H1 (cell line): Measurements from ENCODE around the gene SLC10A6. TPM values are rescaled to one million over a fixed set of nuclear protein-coding genes. Genes with fewer than 3 reads are reported as not detected.

Source experiments
- CTCF ChIA-PET: fragments of 300-600 bp; sonication (Branson Sonifier 250); formaldehyde crosslinking; loops from one replicate; lab custom pipeline; 2021; ENCODE audit not compliant: partially characterized antibody; lab: Charles Lee
- POLR2A ChIA-PET: fragments of 300-600 bp; sonication (Branson Sonifier 250); formaldehyde crosslinking; loops from one replicate; lab custom pipeline; 2021; ENCODE audit warnings: inconsistent platforms; ENCODE audit not compliant: partially characterized antibody; lab: Charles Lee
- DNase-seq, 2 experiments: peaks; one replicate each; pipeline versions ENCODE4 v3.0.0 to v3.0.0-alpha.2; 2010 to 2022; ENCODE audit warnings: low spot score in 2 of 2, low read depth in 1 of 2, mixed read lengths in 1 of 2
- FAIRE-seq: peaks from 2 replicates; lab custom pipeline; 2011; peaks lifted over from hg19 to GRCh38; lab: Jason Lieb, UNC
- H2AFZ ChIP-seq: 2 replicates; pipeline ENCODE4 v1.8.1; 2012; ENCODE audit warnings: low read length, inconsistent platforms
- H2AK5ac ChIP-seq: 2 replicates; pipeline ENCODE4 v1.6.1; 2013; ENCODE audit warnings: low read depth, low read length
- H2BK120ac ChIP-seq: replicated peaks from 2 replicates; pipeline ENCODE3; 2013; ENCODE audit warnings: low read depth, low read length, inconsistent platforms
- H2BK12ac ChIP-seq: 2 replicates; pipeline ENCODE4 v1.6.1; 2013; ENCODE audit warnings: low read depth, low read length
- H2BK15ac ChIP-seq: 2 replicates; pipeline ENCODE4 v1.6.1; 2013; ENCODE audit warnings: low read length
- H2BK20ac ChIP-seq: 2 replicates; pipeline ENCODE4 v1.6.1; 2013; ENCODE audit warnings: low read length
- H2BK5ac ChIP-seq: 2 replicates; pipeline ENCODE4 v1.6.1; 2013; ENCODE audit warnings: low read depth, low read length
- H3K14ac ChIP-seq: 2 replicates; pipeline ENCODE4 v1.6.1; 2013; ENCODE audit warnings: inconsistent platforms; ENCODE audit not compliant: insufficient read length
- H3K18ac ChIP-seq: 2 replicates; pipeline ENCODE4 v1.6.1; 2013; ENCODE audit warnings: low read length; ENCODE audit errors: extremely low read depth
- H3K23ac ChIP-seq: 2 replicates; pipeline ENCODE4 v1.6.1; 2013; ENCODE audit warnings: inconsistent platforms; ENCODE audit not compliant: insufficient read length
- H3K23me2 ChIP-seq: 2 replicates; pipeline ENCODE4 v1.6.1; 2013; ENCODE audit warnings: low read depth, low read length
- H3K27ac ChIP-seq: 2 replicates; pipeline ENCODE4 v1.6.1; 2011; ENCODE audit warnings: low read depth, low read length, inconsistent platforms
- H3K27me3 ChIP-seq, 4 experiments: replicated peaks in 1 of 4; 1 replicate in 1 of 4; 2 replicates in 3 of 4; pipeline versions ENCODE4 v1.6.1 to v1.8.1; 2011 to 2013; ENCODE audit warnings: low read length in 3 of 4, mild to moderate bottlenecking in 3 of 4, inconsistent platforms in 2 of 4, mixed read lengths in 2 of 4, moderate library complexity in 1 of 4; ENCODE audit not compliant: control insufficient read depth in 3 of 4, insufficient read depth in 3 of 4; ENCODE audit errors: extremely low read depth in 1 of 4
- H3K36me3 ChIP-seq, 4 experiments: 2 replicates each; pipeline versions ENCODE4 v1.6.1 to v1.8.1; 2011 to 2013; ENCODE audit warnings: mild to moderate bottlenecking in 4 of 4, low read length in 3 of 4, moderate library complexity in 2 of 4, control low read depth in 1 of 4, inconsistent platforms in 1 of 4; ENCODE audit not compliant: insufficient read depth in 4 of 4, control insufficient read depth in 2 of 4
- H3K4ac ChIP-seq: replicated peaks from 2 replicates; pipeline ENCODE3; 2013; ENCODE audit warnings: low read length, low read depth, mixed read lengths, inconsistent platforms; ENCODE audit not compliant: insufficient read length
- H3K4me1 ChIP-seq, 4 experiments: replicated peaks in 1 of 4; 1 replicate in 1 of 4; 2 replicates in 3 of 4; pipeline versions ENCODE4 v1.6.1 to v1.8.1; 2011 to 2013; ENCODE audit warnings: low read length in 3 of 4, inconsistent platforms in 2 of 4, mixed read lengths in 1 of 4; ENCODE audit not compliant: insufficient read depth in 4 of 4, control insufficient read depth in 3 of 4
- H3K4me2 ChIP-seq, 2 experiments: 2 replicates each; pipeline versions ENCODE4 v1.6.1 to v1.8.1; 2011 to 2013; ENCODE audit warnings: low read depth in 2 of 2, low read length in 2 of 2, control low read depth in 1 of 2, inconsistent platforms in 1 of 2, mild to moderate bottlenecking in 1 of 2; ENCODE audit not compliant: insufficient read depth in 1 of 2
- H3K4me3 ChIP-seq, 4 experiments: fragments of 200-600, 300-600 bp in 1 of 4; sonication (generic), shearing (Covaris generic), sonication (Bioruptor Twin) in 1 of 4; 2 replicates each; pipeline versions ENCODE4 v1.5.1 to v1.8.1; 2011 to 2016; ENCODE audit warnings: low read length in 4 of 4, low read depth in 3 of 4, control low read depth in 2 of 4, inconsistent platforms in 2 of 4, mild to moderate bottlenecking in 2 of 4, mixed read lengths in 1 of 4, moderate library complexity in 1 of 4; ENCODE audit not compliant: insufficient read depth in 2 of 4; ENCODE audit errors: extremely low read depth in 1 of 4
- H3K56ac ChIP-seq: replicated peaks from 2 replicates; pipeline ENCODE3; 2013; ENCODE audit warnings: low read depth, mild to moderate bottlenecking, mixed read lengths, low read length, inconsistent platforms; ENCODE audit not compliant: insufficient read length
- H3K79me1 ChIP-seq: 2 replicates; pipeline ENCODE4 v1.6.1; 2013; ENCODE audit warnings: low read depth, low read length, control low read depth
- H3K79me2 ChIP-seq, 2 experiments: 2 replicates each; pipeline versions ENCODE4 v1.6.1 to v1.8.1; 2012 to 2013; ENCODE audit warnings: low read length in 2 of 2, mild to moderate bottlenecking in 2 of 2, inconsistent platforms in 1 of 2; ENCODE audit not compliant: insufficient read depth in 2 of 2, control insufficient read depth in 1 of 2
- H3K9ac ChIP-seq, 4 experiments: replicated peaks in 1 of 4; 1 replicate in 1 of 4; 2 replicates in 3 of 4; pipeline versions ENCODE4 v1.6.1 to v1.8.1; 2011 to 2013; ENCODE audit warnings: low read depth in 3 of 4, low read length in 3 of 4, control low read depth in 2 of 4, mild to moderate bottlenecking in 2 of 4, moderate library complexity in 2 of 4, inconsistent platforms in 1 of 4; ENCODE audit errors: extremely low read depth in 1 of 4
- H3K9me3 ChIP-seq, 2 experiments: 2 replicates each; pipeline versions ENCODE4 v1.6.1 to v1.8.1; 2012 to 2013; ENCODE audit warnings: mild to moderate bottlenecking in 2 of 2, moderate library complexity in 2 of 2, control low read depth in 1 of 2, inconsistent platforms in 1 of 2, low read depth in 1 of 2, low read length in 1 of 2, mixed read lengths in 1 of 2; ENCODE audit not compliant: insufficient read depth in 2 of 2
- H4K20me1 ChIP-seq, 2 experiments: replicated peaks in 1 of 2; 2 replicates each; pipeline versions ENCODE3 to v1.8.1; 2011 to 2013; ENCODE audit warnings: inconsistent platforms in 2 of 2, low read length in 2 of 2, mild to moderate bottlenecking in 1 of 2; ENCODE audit not compliant: insufficient read depth in 2 of 2, control insufficient read depth in 1 of 2
- H4K5ac ChIP-seq: 2 replicates; pipeline ENCODE4 v1.6.1; 2013; ENCODE audit warnings: low read length, low read depth, mixed read lengths, inconsistent platforms; ENCODE audit not compliant: insufficient read length
- H4K8ac ChIP-seq: 2 replicates; pipeline ENCODE4 v1.8.0; 2013; ENCODE audit warnings: mild to moderate bottlenecking, moderate library complexity, low read length, inconsistent platforms; ENCODE audit not compliant: insufficient read depth; ENCODE audit errors: extremely low read depth
- H4K91ac ChIP-seq: replicated peaks from 2 replicates; pipeline ENCODE3; 2013; ENCODE audit warnings: low read length, mixed read lengths, inconsistent platforms; ENCODE audit not compliant: insufficient read length
- CBX8 ChIP-seq: fragments of 300-800, 300-1000 bp; sonication (generic); IDR thresholded peaks from 2 replicates; pipeline ENCODE4 v1.7.1; 2016; ENCODE audit warnings: low read depth, low read length, borderline replicate concordance
- EZH2 ChIP-seq: fragments of 200-600 bp; sonication (generic); IDR thresholded peaks from 2 replicates; pipeline ENCODE4 v1.7.1; 2012; ENCODE audit warnings: low read depth, mild to moderate bottlenecking, moderate library complexity, low read length, inconsistent platforms; ENCODE audit not compliant: severe bottlenecking
- FOSL1 ChIP-seq: IDR thresholded peaks from 2 replicates; pipeline ENCODE4 v1.6.1; 2011; ENCODE audit warnings: mild to moderate bottlenecking, low read depth, low read length, moderate library complexity; ENCODE audit not compliant: insufficient read depth
- RBBP5 ChIP-seq: IDR thresholded peaks from 2 replicates; pipeline ENCODE4 v1.7.1; 2012; ENCODE audit warnings: low read depth, mild to moderate bottlenecking, inconsistent platforms, low read length, moderate library complexity, borderline replicate concordance
- RFX5 ChIP-seq: IDR thresholded peaks from 2 replicates; pipeline ENCODE4 v1.6.1; 2011; ENCODE audit warnings: low read depth, low read length, improper control_type of control experiment, borderline replicate concordance
- SIRT6 ChIP-seq: IDR thresholded peaks from one replicate; pipeline ENCODE4 v1.7.1; 2012; ENCODE audit warnings: low read length, inconsistent platforms
- SP1 ChIP-seq: IDR thresholded peaks from 2 replicates; pipeline ENCODE4 v1.6.1; 2011; ENCODE audit warnings: low read depth, low read length
- WGBS, 2 experiments: shearing (Covaris generic) in 1 of 2; methylation state at CpG; one replicate each; pipeline versions ENCODE4 v1.1.6 to v1.1.7; 2013 to 2015; ENCODE audit warnings: low lambda C conversion rate in 2 of 2, mixed read lengths in 2 of 2, inconsistent platforms in 1 of 2, low coverage in 1 of 2, missing lambda C conversion rate in 1 of 2; ENCODE audit not compliant: insufficient replicate concordance in 2 of 2, insufficient coverage in 1 of 2, insufficient read length in 1 of 2; ENCODE audit errors: extremely low coverage in 1 of 2, missing lambda C conversion rate in 1 of 2; 5-methylcytosine and 5-hydroxymethylcytosine counted together
- polyA plus RNA-seq, 7 experiments: library from polyadenylated mRNA; depleted of rRNA in 3 of 7; stranded (reverse) in 5 of 7; unstranded in 2 of 7; fragments of >200 nt in 5 of 7; fragments of 200-250 nt in 2 of 7; gene quantifications; 1 replicate in 5 of 7; 2 replicates in 1 of 7; 4 replicates in 1 of 7; pipeline versions ENCODE4 v1.2.1 to v1.2.3, GENCODE V29; 2011 to 2013; ENCODE audit warnings: missing spikeins in 2 of 7, mixed read lengths in 2 of 7
- total RNA-seq: library from RNA; stranded (reverse); fragmentation: NEBNext Ultra II Directional; extraction: Animal tissue kit (Norgen Biotek cat#: 25700); gene quantifications from 2 replicates; pipeline ENCODE4 v1.2.1, GENCODE V29; 2021

Gene SLC10A6
- total and polyA plus RNA-seq, 2 of the 8 experiments (the other 6 are each of a cell fraction or from before 2014, with no cell fraction given): not detected

DNA sequence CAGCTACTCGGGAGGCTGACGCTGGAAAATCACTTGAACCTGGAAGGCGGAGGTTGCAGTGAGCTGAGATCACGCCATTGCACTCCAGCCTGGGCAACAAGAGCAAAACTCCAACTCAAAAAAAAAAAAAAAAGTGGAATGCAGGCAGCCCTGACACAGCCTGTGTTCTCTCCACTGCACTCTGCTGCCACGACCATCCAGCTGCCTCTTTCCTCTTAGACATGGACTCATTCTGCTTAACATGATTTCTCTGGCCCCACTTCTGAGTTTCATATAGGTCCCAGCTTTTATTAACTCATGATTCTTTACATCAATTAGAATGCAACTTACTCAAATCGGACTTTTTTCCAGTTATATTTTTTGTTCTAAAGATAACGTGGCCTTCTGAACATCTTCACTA lies 29.6 kb downstream of the SLC10A6 start:
- POLR2A ChIA-PET: interaction anchor here (1.3 to 1.5 kb wide), 2 partner anchors 61 to 72 kb away, joined by 3 read pairs; no protein-coding TSS in a partner anchor

More for the DNA sequence above, 29.6 kb downstream of the SLC10A6 start:
- Histone ChIP-seq H2BK12ac (no peak overlapping the region), H3K4me2 (no peak overlapping the region), H3K79me1 (no peaks in the 10 kb centered on the region), H4K20me1 (no peaks in the 10 kb centered on the region), H4K8ac (no peak overlapping the region), H3K9ac (no peak overlapping the region), H3K14ac (no peak overlapping the region), H3K18ac (no peak overlapping the region), H3K9me3 (no peaks in the 10 kb centered on the region), H3K79me2 (no peaks in the 10 kb centered on the region), H2BK20ac (no peak overlapping the region), H3K27ac (no peak overlapping the region), H3K23ac (no peak overlapping the region), H3K23me2 (no peaks in the 10 kb centered on the region), H2BK120ac (no peak overlapping the region), H3K4ac (no peak overlapping the region), H2BK5ac (no peak overlapping the region), H3K36me3 (peaks cover 0 to 17% (median 8%) of the 10 kb centered on the region in 4 experiments; a peak in 5 of 8 replicates), H2AFZ (no peak overlapping the region), H3K4me1 (peaks cover 0 to 3% (median 0%) of the 10 kb centered on the region in 4 experiments; a peak in 1 of 7 replicates), H2BK15ac (no peak overlapping the region), H3K4me3 (no peak overlapping the region), H2AK5ac (no peak overlapping the region), H4K91ac (no peak overlapping the region), H3K27me3 (no peaks in the 10 kb centered on the region), H4K5ac (no peak overlapping the region), H3K56ac (no peak overlapping the region)
- FAIRE-seq: no peak
- DNase-seq: no peak
- CTCF ChIA-PET: interaction anchor here (0.7 to 4.9 kb wide), 8 partner anchors 11 to 325 kb away, joined by 3 to 20 read pairs (median 6); no protein-coding TSS in a partner anchor
- 93% methylated on average over 7 of the region's 7 CpGs; no CpG with 5 or more reads in 1 of the 2 experiments for WGBS, 2 experiments
- TF ChIP-seq FOSL1 (no peak), RBBP5 (no peak), SIRT6 (no peak), RFX5 (no peak), EZH2 (no peak), SP1 (no peak), CBX8 (no peak)
